ENCODE results near the gene SRCIN1. TPM values are rescaled to one million over a fixed set of nuclear protein-coding genes. Genes with fewer than 3 reads are reported as not detected.
A peak's percentile ranks its signal among the peaks of the same experiment; 100 is the strongest.

Gene SRCIN1
- total RNA-seq, 2 donors from 2014 or later: 2.8 to 5.9 TPM

DNA sequence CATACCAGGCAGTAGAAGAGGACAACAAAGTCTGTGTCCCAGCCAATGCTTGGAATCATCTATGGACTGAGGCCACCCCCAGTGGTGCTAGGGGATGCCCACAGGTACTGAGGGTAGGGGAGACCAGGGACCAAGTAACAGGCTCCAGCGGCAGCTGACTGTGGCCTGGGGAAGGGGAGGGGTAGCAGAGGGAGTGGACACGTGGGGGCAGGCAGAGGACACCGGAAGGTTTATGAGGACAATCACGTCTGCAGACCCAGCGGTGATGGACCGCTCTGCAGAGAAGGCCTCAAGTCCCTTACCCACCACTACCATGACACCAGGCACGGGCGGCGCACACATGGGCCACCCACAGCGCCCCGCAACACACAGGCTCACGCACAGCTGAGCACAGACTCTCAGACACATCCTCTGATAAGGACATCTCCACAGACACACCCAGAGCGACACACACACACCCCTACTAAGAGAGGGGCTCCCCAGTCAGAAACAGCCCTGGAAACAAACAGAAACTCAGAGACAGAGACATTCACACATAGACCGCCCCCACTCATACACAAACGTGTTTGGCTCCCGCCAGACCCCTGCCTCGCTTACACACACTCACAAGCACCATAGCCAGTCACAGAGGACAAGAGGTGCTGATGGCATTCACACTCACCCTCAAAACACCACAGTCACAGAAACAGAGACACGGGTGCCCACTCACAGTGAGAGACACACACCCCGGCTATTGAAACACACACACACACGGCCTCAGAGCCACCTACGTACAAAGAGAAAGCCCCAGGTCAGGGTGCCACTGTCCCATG, 35.8 kb downstream of the SRCIN1 start:
- no peak overlapping the region for H3K9ac ChIP-seq (ENCODE audit: extremely low read depth, low read length, poor library complexity, severe bottlenecking)
- Mint-ChIP-seq H3K9me3 (no peaks in the 10 kb centered on the region), H3K27ac (no peak overlapping the region), H3K36me3 (ENCODE audit: low read depth) (no peaks in the 10 kb centered on the region), H3K4me3 (no peak overlapping the region), H3K27me3 (ENCODE audit: insufficient read depth) (peaks cover 93% of the 10 kb centered on the region), H3K4me1 (peaks cover 2% of the 10 kb centered on the region)
- H3K27me3 ChIP-seq (ENCODE audit: control insufficient read depth, insufficient read depth, low read length, poor library complexity, severe bottlenecking): peaks cover 92% of the 10 kb centered on the region
- DNase-seq: no peak
- TF ChIP-seq, protein P1, sequence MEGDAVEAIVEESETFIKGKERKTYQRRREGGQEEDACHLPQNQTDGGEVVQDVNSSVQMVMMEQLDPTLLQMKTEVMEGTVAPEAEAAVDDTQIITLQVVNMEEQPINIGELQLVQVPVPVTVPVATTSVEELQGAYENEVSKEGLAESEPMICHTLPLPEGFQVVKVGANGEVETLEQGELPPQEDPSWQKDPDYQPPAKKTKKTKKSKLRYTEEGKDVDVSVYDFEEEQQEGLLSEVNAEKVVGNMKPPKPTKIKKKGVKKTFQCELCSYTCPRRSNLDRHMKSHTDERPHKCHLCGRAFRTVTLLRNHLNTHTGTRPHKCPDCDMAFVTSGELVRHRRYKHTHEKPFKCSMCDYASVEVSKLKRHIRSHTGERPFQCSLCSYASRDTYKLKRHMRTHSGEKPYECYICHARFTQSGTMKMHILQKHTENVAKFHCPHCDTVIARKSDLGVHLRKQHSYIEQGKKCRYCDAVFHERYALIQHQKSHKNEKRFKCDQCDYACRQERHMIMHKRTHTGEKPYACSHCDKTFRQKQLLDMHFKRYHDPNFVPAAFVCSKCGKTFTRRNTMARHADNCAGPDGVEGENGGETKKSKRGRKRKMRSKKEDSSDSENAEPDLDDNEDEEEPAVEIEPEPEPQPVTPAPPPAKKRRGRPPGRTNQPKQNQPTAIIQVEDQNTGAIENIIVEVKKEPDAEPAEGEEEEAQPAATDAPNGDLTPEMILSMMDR (conservative IDR thresholded peaks at IDR 0.05): no peak
- H3K4me3 ChIP-seq (ENCODE audit: low read length): no peak overlapping the region
- no peaks in the 10 kb centered on the region for H3K4me1 ChIP-seq (ENCODE audit: control insufficient read depth, insufficient read depth, low read length)
- H3K27ac ChIP-seq (ENCODE audit: low read depth, low read length): no peak overlapping the region
- H3K9me3 ChIP-seq (ENCODE audit: control insufficient read depth, low read length): no peaks in the 10 kb centered on the region
- no peaks in the 10 kb centered on the region for H3K36me3 ChIP-seq (ENCODE audit: control insufficient read depth, insufficient read depth, low read length)
- 80 to 81% methylated on average over 8 to 21 of the region's 21 CpGs for WGBS, 2 experiments (ENCODE audit: insufficient coverage in 1 of 2, insufficient read length in 1 of 2)

DNA sequence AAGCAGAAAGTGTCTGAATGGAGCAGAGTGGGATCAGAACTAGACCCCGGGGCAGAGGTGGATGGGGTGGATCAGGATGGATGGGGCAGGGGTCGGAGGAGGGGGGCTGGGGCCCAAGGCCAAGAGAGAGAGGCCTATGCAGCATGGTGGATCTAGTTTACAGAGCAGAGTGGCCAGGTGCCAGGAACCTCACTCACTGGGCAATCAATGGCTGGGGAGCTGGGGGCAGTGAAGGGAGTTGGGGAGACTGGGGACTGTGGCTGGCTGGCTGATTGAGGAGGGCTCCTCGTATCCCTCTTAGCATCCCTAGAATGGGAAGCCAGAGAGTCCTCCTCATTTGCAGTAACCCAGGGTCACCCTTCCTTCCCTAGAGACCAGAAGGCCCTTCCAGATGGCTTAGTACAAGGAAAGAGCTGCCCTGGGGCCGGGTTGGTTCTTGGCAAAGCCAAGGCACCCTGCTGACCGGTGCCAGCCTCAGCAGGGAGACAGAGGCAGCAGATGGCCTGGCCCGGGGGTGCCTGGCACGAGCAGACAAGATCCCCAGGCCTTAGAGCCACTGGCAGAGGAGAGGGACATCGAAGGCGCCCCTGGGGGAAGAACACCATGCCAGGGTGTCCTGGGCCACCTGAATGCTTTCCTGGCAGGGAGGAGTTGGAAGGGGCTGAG, 36.8 kb downstream of the SRCIN1 start:
- Histone ChIP-seq H3K4me3 (ENCODE audit: low read length) (no peak overlapping the region), H3K27ac (ENCODE audit: low read depth, low read length) (no peak overlapping the region), H3K36me3 (ENCODE audit: control insufficient read depth, insufficient read depth, low read length) (no peaks in the 10 kb centered on the region), H3K27me3 (ENCODE audit: control insufficient read depth, insufficient read depth, low read length, poor library complexity, severe bottlenecking) (peaks cover 92% of the 10 kb centered on the region), H3K4me1 (ENCODE audit: control insufficient read depth, insufficient read depth, low read length) (peaks cover 4% of the 10 kb centered on the region), H3K9me3 (ENCODE audit: control insufficient read depth, low read length) (no peaks in the 10 kb centered on the region), H3K9ac (ENCODE audit: extremely low read depth, low read length, poor library complexity, severe bottlenecking) (no peak overlapping the region)
- no peaks in the 10 kb centered on the region for H3K9me3 Mint-ChIP-seq
- TF ChIP-seq, protein P1 (conservative IDR thresholded peaks at IDR 0.05): no peak
- H3K4me3 Mint-ChIP-seq: no peak overlapping the region
- no peaks in the 10 kb centered on the region for H3K36me3 Mint-ChIP-seq (ENCODE audit: low read depth)
- peaks cover 93% of the 10 kb centered on the region for H3K27me3 Mint-ChIP-seq (ENCODE audit: insufficient read depth)
- no peak overlapping the region for H3K27ac Mint-ChIP-seq
- WGBS, 2 experiments (ENCODE audit: insufficient coverage in 1 of 2, insufficient read length in 1 of 2): 85% methylated on average over 9 of the region's 9 CpGs
- H3K4me1 Mint-ChIP-seq: peaks cover 6% of the 10 kb centered on the region
- DNase-seq: no peak

DNA sequence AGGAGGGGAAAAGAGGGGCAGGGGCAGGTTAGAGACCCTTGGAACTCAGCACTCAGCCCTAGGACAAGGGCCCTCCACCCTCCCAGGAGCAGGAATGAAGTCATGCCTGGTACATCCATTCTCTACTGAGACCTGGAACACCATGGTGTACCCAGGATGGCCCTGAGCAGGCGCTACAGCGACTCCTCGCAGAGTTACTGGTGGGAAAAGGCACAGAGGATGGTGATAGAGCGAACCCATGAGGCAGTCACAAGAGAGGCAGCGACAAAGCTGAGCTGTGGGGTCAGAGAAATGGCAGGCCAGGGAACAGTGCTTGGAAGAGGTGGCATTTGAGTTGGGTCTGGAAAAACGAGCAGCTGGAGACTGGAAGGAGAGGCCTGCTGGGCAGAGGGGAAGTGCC, 37.5 kb downstream of the SRCIN1 start:
- Histone ChIP-seq H3K9ac (ENCODE audit: extremely low read depth, low read length, poor library complexity, severe bottlenecking) (no peak overlapping the region), H3K36me3 (ENCODE audit: control insufficient read depth, insufficient read depth, low read length) (no peaks in the 10 kb centered on the region), H3K4me1 (ENCODE audit: control insufficient read depth, insufficient read depth, low read length) (peaks cover 4% of the 10 kb centered on the region), H3K9me3 (ENCODE audit: control insufficient read depth, low read length) (no peaks in the 10 kb centered on the region), H3K27me3 (ENCODE audit: control insufficient read depth, insufficient read depth, low read length, poor library complexity, severe bottlenecking) (peaks cover 92% of the 10 kb centered on the region), H3K4me3 (ENCODE audit: low read length) (no peak overlapping the region), H3K27ac (ENCODE audit: low read depth, low read length) (peak overlapping the region; percentile 7)
- no peak overlapping the region for H3K27ac Mint-ChIP-seq
- H3K4me3 Mint-ChIP-seq: no peak overlapping the region
- peak; percentile 83 for DNase-seq
- H3K36me3 Mint-ChIP-seq (ENCODE audit: low read depth): no peaks in the 10 kb centered on the region
- 56 to 69% methylated on average over 5 to 6 of the region's 6 CpGs for WGBS, 2 experiments (ENCODE audit: insufficient coverage in 1 of 2, insufficient read length in 1 of 2)
- no peaks in the 10 kb centered on the region for H3K9me3 Mint-ChIP-seq
- TF ChIP-seq, protein P1 (conservative IDR thresholded peaks at IDR 0.05): peak; percentile 54
- peaks cover 6% of the 10 kb centered on the region for H3K4me1 Mint-ChIP-seq
- peaks cover 93% of the 10 kb centered on the region for H3K27me3 Mint-ChIP-seq (ENCODE audit: insufficient read depth)
